ENCODE measurements around the gene TMEM19.

The TMEM19 gene

DNA sequence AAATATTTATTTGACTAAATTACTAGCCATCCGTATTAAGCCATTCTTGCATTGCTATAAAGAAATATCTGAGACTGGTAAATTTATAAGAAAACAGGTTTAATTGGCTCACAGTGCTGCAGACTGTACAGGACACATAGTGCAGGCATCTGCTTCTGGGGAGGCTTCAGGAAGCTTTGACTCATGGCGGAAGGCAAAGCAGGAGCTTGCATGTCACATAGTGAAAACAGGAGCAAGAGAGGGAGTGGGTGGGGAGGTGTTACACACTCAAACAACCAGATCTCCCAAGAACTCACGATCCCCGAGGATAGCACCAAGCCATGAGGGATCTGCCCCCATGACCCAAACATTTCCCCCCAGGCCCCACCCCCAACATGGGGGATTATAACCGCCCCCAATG is 42.1 kb downstream of the TMEM19 start:
- Histone ChIP-seq H3K27me3 (ENCODE audit: control insufficient read depth, low read length) (no peaks in the 10 kb centered on the region), H3K9me2 (replicated peaks; ENCODE audit: control insufficient read depth, low read length) (no peaks in the 10 kb centered on the region), H3K4me2 (ENCODE audit: low read length) (no peak overlapping the region), H3K36me3 (ENCODE audit: control insufficient read depth, low read length) (no peaks in the 10 kb centered on the region), H3K27ac (ENCODE audit: low read depth, low read length) (no peak overlapping the region), H3K79me2 (ENCODE audit: control insufficient read depth, low read length) (no peaks in the 10 kb centered on the region), H3K9me3 (ENCODE audit: control insufficient read depth, insufficient read depth, low read length) (no peaks in the 10 kb centered on the region), H3K4me1 (ENCODE audit: control insufficient read depth, low read length) (no peaks in the 10 kb centered on the region), H3F3A (ENCODE audit: control insufficient read depth, insufficient read depth) (no peaks in the 10 kb centered on the region), H3K4me3 (ENCODE audit: low read length) (no peak overlapping the region), H4K20me1 (ENCODE audit: control insufficient read depth, insufficient read depth, low read depth, low read length) (no peaks in the 10 kb centered on the region)
- no peak for TF ChIP-seq EZH2phosphoT487 (IDR thresholded peaks at IDR 0.05; ENCODE audit: borderline replicate concordance, low read length)
- TF ChIP-seq, protein P1, sequence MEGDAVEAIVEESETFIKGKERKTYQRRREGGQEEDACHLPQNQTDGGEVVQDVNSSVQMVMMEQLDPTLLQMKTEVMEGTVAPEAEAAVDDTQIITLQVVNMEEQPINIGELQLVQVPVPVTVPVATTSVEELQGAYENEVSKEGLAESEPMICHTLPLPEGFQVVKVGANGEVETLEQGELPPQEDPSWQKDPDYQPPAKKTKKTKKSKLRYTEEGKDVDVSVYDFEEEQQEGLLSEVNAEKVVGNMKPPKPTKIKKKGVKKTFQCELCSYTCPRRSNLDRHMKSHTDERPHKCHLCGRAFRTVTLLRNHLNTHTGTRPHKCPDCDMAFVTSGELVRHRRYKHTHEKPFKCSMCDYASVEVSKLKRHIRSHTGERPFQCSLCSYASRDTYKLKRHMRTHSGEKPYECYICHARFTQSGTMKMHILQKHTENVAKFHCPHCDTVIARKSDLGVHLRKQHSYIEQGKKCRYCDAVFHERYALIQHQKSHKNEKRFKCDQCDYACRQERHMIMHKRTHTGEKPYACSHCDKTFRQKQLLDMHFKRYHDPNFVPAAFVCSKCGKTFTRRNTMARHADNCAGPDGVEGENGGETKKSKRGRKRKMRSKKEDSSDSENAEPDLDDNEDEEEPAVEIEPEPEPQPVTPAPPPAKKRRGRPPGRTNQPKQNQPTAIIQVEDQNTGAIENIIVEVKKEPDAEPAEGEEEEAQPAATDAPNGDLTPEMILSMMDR (IDR thresholded peaks at IDR 0.05; ENCODE audit: low read depth, low read length, poor library complexity, severe bottlenecking): no peak

GRCh38 chr12:71730936-71731335 is 45.1 kb downstream of the TMEM19 start:
- Histone ChIP-seq H3K36me3 (ENCODE audit: control insufficient read depth, low read length) (no peaks in the 10 kb centered on the region), H3K79me2 (ENCODE audit: control insufficient read depth, low read length) (no peaks in the 10 kb centered on the region), H3K9me2 (replicated peaks; ENCODE audit: control insufficient read depth, low read length) (no peaks in the 10 kb centered on the region), H3K4me1 (ENCODE audit: control insufficient read depth, low read length) (peaks cover 7% of the 10 kb centered on the region), H3K27me3 (ENCODE audit: control insufficient read depth, low read length) (no peaks in the 10 kb centered on the region), H3F3A (ENCODE audit: control insufficient read depth, insufficient read depth) (no peaks in the 10 kb centered on the region; the same call in 1 of the 2 replicates), H4K20me1 (ENCODE audit: control insufficient read depth, insufficient read depth, low read depth, low read length) (no peaks in the 10 kb centered on the region), H3K4me3 (ENCODE audit: low read length) (no peak overlapping the region), H3K4me2 (ENCODE audit: low read length) (no peak overlapping the region), H3K27ac (ENCODE audit: low read depth, low read length) (no peak overlapping the region), H3K9me3 (ENCODE audit: control insufficient read depth, insufficient read depth, low read length) (no peaks in the 10 kb centered on the region)
- TF ChIP-seq EZH2phosphoT487 (IDR thresholded peaks at IDR 0.05; ENCODE audit: borderline replicate concordance, low read length): no peak
- TF ChIP-seq, protein P1 (IDR thresholded peaks at IDR 0.05; ENCODE audit: low read depth, low read length, poor library complexity, severe bottlenecking): no peak

DNA sequence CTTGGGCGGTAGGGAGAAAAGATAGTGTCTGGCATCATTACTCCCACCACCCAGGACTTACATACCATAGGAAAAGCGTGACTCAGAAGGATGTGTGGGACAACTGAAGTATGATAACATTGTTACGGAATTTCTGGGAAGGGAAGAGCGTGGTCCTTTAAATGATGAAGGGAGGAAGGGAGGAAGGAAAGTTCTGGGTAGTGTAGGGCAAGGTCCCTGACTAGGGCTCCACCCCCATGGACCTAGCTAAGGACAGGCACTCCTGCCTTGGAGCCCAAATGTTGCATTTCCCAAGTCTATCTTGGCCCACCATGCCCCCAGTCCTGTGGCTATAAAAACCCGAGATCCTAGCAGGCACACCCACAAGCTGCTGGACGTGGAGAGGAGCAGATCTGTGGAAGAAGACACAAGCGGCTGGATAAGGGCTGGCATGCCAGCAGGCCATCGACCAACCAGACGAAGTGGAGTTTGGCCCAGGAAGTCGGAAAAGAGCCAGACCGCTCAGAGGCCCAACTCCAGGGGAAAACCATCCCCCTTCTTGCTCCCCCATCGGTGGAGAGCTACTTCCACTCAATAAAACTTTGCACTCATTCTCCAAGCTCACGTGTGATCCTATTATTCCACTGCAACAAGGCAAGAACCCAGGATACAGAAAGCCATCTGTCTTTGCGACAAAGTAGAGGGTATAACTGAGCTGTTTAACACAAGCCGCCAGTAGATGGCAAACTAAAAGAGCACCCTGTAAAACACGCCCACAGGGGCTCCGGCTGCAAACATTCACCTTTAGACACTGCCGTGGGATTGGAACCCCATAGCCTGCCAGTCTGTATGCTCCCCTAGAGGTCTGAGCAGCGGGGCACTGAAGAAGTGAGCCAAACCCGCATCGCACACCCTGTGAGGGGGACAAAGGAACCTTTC is 45.8 kb downstream of the TMEM19 start:
- peaks cover 14% of the 10 kb centered on the region for H3K4me1 ChIP-seq (ENCODE audit: control insufficient read depth, low read length)
- no peaks in the 10 kb centered on the region for H3K27me3 ChIP-seq (ENCODE audit: control insufficient read depth, low read length)
- no peaks in the 10 kb centered on the region for H3K9me3 ChIP-seq (ENCODE audit: control insufficient read depth, insufficient read depth, low read length)
- H3K4me3 ChIP-seq (ENCODE audit: low read length): no peak overlapping the region
- H3K27ac ChIP-seq (ENCODE audit: low read depth, low read length): no peak overlapping the region
- no peaks in the 10 kb centered on the region for H3K79me2 ChIP-seq (ENCODE audit: control insufficient read depth, low read length)
- H3F3A ChIP-seq (ENCODE audit: control insufficient read depth, insufficient read depth): no peaks in the 10 kb centered on the region; the same call in 1 of the 2 replicates
- TF ChIP-seq, protein P1 (IDR thresholded peaks at IDR 0.05; ENCODE audit: low read depth, low read length, poor library complexity, severe bottlenecking): no peak
- no peak for TF ChIP-seq EZH2phosphoT487 (IDR thresholded peaks at IDR 0.05; ENCODE audit: borderline replicate concordance, low read length)
- H4K20me1 ChIP-seq (ENCODE audit: control insufficient read depth, insufficient read depth, low read depth, low read length): no peaks in the 10 kb centered on the region
- H3K36me3 ChIP-seq (ENCODE audit: control insufficient read depth, low read length): no peaks in the 10 kb centered on the region
- no peaks in the 10 kb centered on the region for H3K9me2 ChIP-seq (replicated peaks; ENCODE audit: control insufficient read depth, low read length)
- no peak overlapping the region for H3K4me2 ChIP-seq (ENCODE audit: low read length)
